H1 (cell line): ENCODE results near the gene MDFI. TPM values are rescaled to one million over a fixed set of nuclear protein-coding genes. Genes with fewer than 3 reads are reported as not detected.

ENCODE experiments used
- CTCF ChIA-PET: fragments of 300-600 bp; sonication (Branson Sonifier 250); formaldehyde crosslinking; loops from one replicate; lab custom pipeline; 2021; ENCODE audit not compliant: partially characterized antibody; lab: Charles Lee
- POLR2A ChIA-PET: fragments of 300-600 bp; sonication (Branson Sonifier 250); formaldehyde crosslinking; loops from one replicate; lab custom pipeline; 2021; ENCODE audit warnings: inconsistent platforms; ENCODE audit not compliant: partially characterized antibody; lab: Charles Lee
- DNase-seq, 2 experiments: peaks; one replicate each; pipeline versions ENCODE4 v3.0.0 to v3.0.0-alpha.2; 2010 to 2022; ENCODE audit warnings: low spot score in 2 of 2, low read depth in 1 of 2, mixed read lengths in 1 of 2
- FAIRE-seq: peaks from 2 replicates; lab custom pipeline; 2011; peaks lifted over from hg19 to GRCh38; lab: Jason Lieb, UNC
- H2AFZ ChIP-seq: 2 replicates; pipeline ENCODE4 v1.8.1; 2012; ENCODE audit warnings: low read length, inconsistent platforms
- H2AK5ac ChIP-seq: 2 replicates; pipeline ENCODE4 v1.6.1; 2013; ENCODE audit warnings: low read depth, low read length
- H2BK120ac ChIP-seq: replicated peaks from 2 replicates; pipeline ENCODE3; 2013; ENCODE audit warnings: low read depth, low read length, inconsistent platforms
- H2BK12ac ChIP-seq: 2 replicates; pipeline ENCODE4 v1.6.1; 2013; ENCODE audit warnings: low read depth, low read length
- H2BK15ac ChIP-seq: 2 replicates; pipeline ENCODE4 v1.6.1; 2013; ENCODE audit warnings: low read length
- H2BK20ac ChIP-seq: 2 replicates; pipeline ENCODE4 v1.6.1; 2013; ENCODE audit warnings: low read length
- H2BK5ac ChIP-seq: 2 replicates; pipeline ENCODE4 v1.6.1; 2013; ENCODE audit warnings: low read depth, low read length
- H3K14ac ChIP-seq: 2 replicates; pipeline ENCODE4 v1.6.1; 2013; ENCODE audit warnings: inconsistent platforms; ENCODE audit not compliant: insufficient read length
- H3K18ac ChIP-seq: 2 replicates; pipeline ENCODE4 v1.6.1; 2013; ENCODE audit warnings: low read length; ENCODE audit errors: extremely low read depth
- H3K23ac ChIP-seq: 2 replicates; pipeline ENCODE4 v1.6.1; 2013; ENCODE audit warnings: inconsistent platforms; ENCODE audit not compliant: insufficient read length
- H3K23me2 ChIP-seq: 2 replicates; pipeline ENCODE4 v1.6.1; 2013; ENCODE audit warnings: low read depth, low read length
- H3K27ac ChIP-seq: 2 replicates; pipeline ENCODE4 v1.6.1; 2011; ENCODE audit warnings: low read depth, low read length, inconsistent platforms
- H3K27me3 ChIP-seq, 4 experiments: replicated peaks in 1 of 4; 1 replicate in 1 of 4; 2 replicates in 3 of 4; pipeline versions ENCODE4 v1.6.1 to v1.8.1; 2011 to 2013; ENCODE audit warnings: low read length in 3 of 4, mild to moderate bottlenecking in 3 of 4, inconsistent platforms in 2 of 4, mixed read lengths in 2 of 4, moderate library complexity in 1 of 4; ENCODE audit not compliant: control insufficient read depth in 3 of 4, insufficient read depth in 3 of 4; ENCODE audit errors: extremely low read depth in 1 of 4
- H3K36me3 ChIP-seq, 4 experiments: 2 replicates each; pipeline versions ENCODE4 v1.6.1 to v1.8.1; 2011 to 2013; ENCODE audit warnings: mild to moderate bottlenecking in 4 of 4, low read length in 3 of 4, moderate library complexity in 2 of 4, control low read depth in 1 of 4, inconsistent platforms in 1 of 4; ENCODE audit not compliant: insufficient read depth in 4 of 4, control insufficient read depth in 2 of 4
- H3K4ac ChIP-seq: replicated peaks from 2 replicates; pipeline ENCODE3; 2013; ENCODE audit warnings: low read length, low read depth, mixed read lengths, inconsistent platforms; ENCODE audit not compliant: insufficient read length
- H3K4me1 ChIP-seq, 4 experiments: replicated peaks in 1 of 4; 1 replicate in 1 of 4; 2 replicates in 3 of 4; pipeline versions ENCODE4 v1.6.1 to v1.8.1; 2011 to 2013; ENCODE audit warnings: low read length in 3 of 4, inconsistent platforms in 2 of 4, mixed read lengths in 1 of 4; ENCODE audit not compliant: insufficient read depth in 4 of 4, control insufficient read depth in 3 of 4
- H3K4me2 ChIP-seq, 2 experiments: 2 replicates each; pipeline versions ENCODE4 v1.6.1 to v1.8.1; 2011 to 2013; ENCODE audit warnings: low read depth in 2 of 2, low read length in 2 of 2, control low read depth in 1 of 2, inconsistent platforms in 1 of 2, mild to moderate bottlenecking in 1 of 2; ENCODE audit not compliant: insufficient read depth in 1 of 2
- H3K4me3 ChIP-seq, 4 experiments: fragments of 200-600, 300-600 bp in 1 of 4; sonication (generic), shearing (Covaris generic), sonication (Bioruptor Twin) in 1 of 4; 2 replicates each; pipeline versions ENCODE4 v1.5.1 to v1.8.1; 2011 to 2016; ENCODE audit warnings: low read length in 4 of 4, low read depth in 3 of 4, control low read depth in 2 of 4, inconsistent platforms in 2 of 4, mild to moderate bottlenecking in 2 of 4, mixed read lengths in 1 of 4, moderate library complexity in 1 of 4; ENCODE audit not compliant: insufficient read depth in 2 of 4; ENCODE audit errors: extremely low read depth in 1 of 4
- H3K56ac ChIP-seq: replicated peaks from 2 replicates; pipeline ENCODE3; 2013; ENCODE audit warnings: low read depth, mild to moderate bottlenecking, mixed read lengths, low read length, inconsistent platforms; ENCODE audit not compliant: insufficient read length
- H3K79me1 ChIP-seq: 2 replicates; pipeline ENCODE4 v1.6.1; 2013; ENCODE audit warnings: low read depth, low read length, control low read depth
- H3K79me2 ChIP-seq, 2 experiments: 2 replicates each; pipeline versions ENCODE4 v1.6.1 to v1.8.1; 2012 to 2013; ENCODE audit warnings: low read length in 2 of 2, mild to moderate bottlenecking in 2 of 2, inconsistent platforms in 1 of 2; ENCODE audit not compliant: insufficient read depth in 2 of 2, control insufficient read depth in 1 of 2
- H3K9ac ChIP-seq, 4 experiments: replicated peaks in 1 of 4; 1 replicate in 1 of 4; 2 replicates in 3 of 4; pipeline versions ENCODE4 v1.6.1 to v1.8.1; 2011 to 2013; ENCODE audit warnings: low read depth in 3 of 4, low read length in 3 of 4, control low read depth in 2 of 4, mild to moderate bottlenecking in 2 of 4, moderate library complexity in 2 of 4, inconsistent platforms in 1 of 4; ENCODE audit errors: extremely low read depth in 1 of 4
- H3K9me3 ChIP-seq, 2 experiments: 2 replicates each; pipeline versions ENCODE4 v1.6.1 to v1.8.1; 2012 to 2013; ENCODE audit warnings: mild to moderate bottlenecking in 2 of 2, moderate library complexity in 2 of 2, control low read depth in 1 of 2, inconsistent platforms in 1 of 2, low read depth in 1 of 2, low read length in 1 of 2, mixed read lengths in 1 of 2; ENCODE audit not compliant: insufficient read depth in 2 of 2
- H4K20me1 ChIP-seq, 2 experiments: replicated peaks in 1 of 2; 2 replicates each; pipeline versions ENCODE3 to v1.8.1; 2011 to 2013; ENCODE audit warnings: inconsistent platforms in 2 of 2, low read length in 2 of 2, mild to moderate bottlenecking in 1 of 2; ENCODE audit not compliant: insufficient read depth in 2 of 2, control insufficient read depth in 1 of 2
- H4K5ac ChIP-seq: 2 replicates; pipeline ENCODE4 v1.6.1; 2013; ENCODE audit warnings: low read length, low read depth, mixed read lengths, inconsistent platforms; ENCODE audit not compliant: insufficient read length
- H4K8ac ChIP-seq: 2 replicates; pipeline ENCODE4 v1.8.0; 2013; ENCODE audit warnings: mild to moderate bottlenecking, moderate library complexity, low read length, inconsistent platforms; ENCODE audit not compliant: insufficient read depth; ENCODE audit errors: extremely low read depth
- H4K91ac ChIP-seq: replicated peaks from 2 replicates; pipeline ENCODE3; 2013; ENCODE audit warnings: low read length, mixed read lengths, inconsistent platforms; ENCODE audit not compliant: insufficient read length
- BCL11A ChIP-seq, 2 experiments: IDR thresholded peaks; one replicate each; pipeline ENCODE4 v1.6.1; 2011; ENCODE audit warnings: low read depth in 2 of 2, low read length in 2 of 2, mild to moderate bottlenecking in 2 of 2
- FOSL1 ChIP-seq: IDR thresholded peaks from 2 replicates; pipeline ENCODE4 v1.6.1; 2011; ENCODE audit warnings: mild to moderate bottlenecking, low read depth, low read length, moderate library complexity; ENCODE audit not compliant: insufficient read depth
- RNF2 ChIP-seq: fragments of 200-900, 300-1000 bp; sonication (generic); IDR thresholded peaks from 2 replicates; pipeline ENCODE4 v1.7.1; 2016; ENCODE audit warnings: borderline replicate concordance, low read depth, mild to moderate bottlenecking, antibody characterized with exemption, low read length; ENCODE audit not compliant: poor library complexity, severe bottlenecking; ENCODE audit errors: missing control alignments
- WGBS, 2 experiments: shearing (Covaris generic) in 1 of 2; methylation state at CpG; one replicate each; pipeline versions ENCODE4 v1.1.6 to v1.1.7; 2013 to 2015; ENCODE audit warnings: low lambda C conversion rate in 2 of 2, mixed read lengths in 2 of 2, inconsistent platforms in 1 of 2, low coverage in 1 of 2, missing lambda C conversion rate in 1 of 2; ENCODE audit not compliant: insufficient replicate concordance in 2 of 2, insufficient coverage in 1 of 2, insufficient read length in 1 of 2; ENCODE audit errors: extremely low coverage in 1 of 2, missing lambda C conversion rate in 1 of 2; 5-methylcytosine and 5-hydroxymethylcytosine counted together
- polyA plus RNA-seq, 7 experiments: library from polyadenylated mRNA; depleted of rRNA in 3 of 7; stranded (reverse) in 5 of 7; unstranded in 2 of 7; fragments of >200 nt in 5 of 7; fragments of 200-250 nt in 2 of 7; gene quantifications; 1 replicate in 5 of 7; 2 replicates in 1 of 7; 4 replicates in 1 of 7; pipeline versions ENCODE4 v1.2.1 to v1.2.3, GENCODE V29; 2011 to 2013; ENCODE audit warnings: missing spikeins in 2 of 7, mixed read lengths in 2 of 7
- total RNA-seq: library from RNA; stranded (reverse); fragmentation: NEBNext Ultra II Directional; extraction: Animal tissue kit (Norgen Biotek cat#: 25700); gene quantifications from 2 replicates; pipeline ENCODE4 v1.2.1, GENCODE V29; 2021

Gene MDFI
- total and polyA plus RNA-seq, 2 of the 8 experiments (the other 6 are each of a cell fraction or from before 2014, with no cell fraction given), result 41.0 to 65.6 TPM

- DNase-seq (no peak), FAIRE-seq (no peak)
- peak overlapping the region; percentile 46; the same call in 1 of the 2 replicates for H2BK15ac ChIP-seq
- no peaks in the 10 kb centered on the region for H4K20me1 ChIP-seq
- no peaks in the 10 kb centered on the region; a peak in 2 of 7 replicates for H3K4me1 ChIP-seq
- H2AK5ac ChIP-seq, result no peak overlapping the region
- H2BK12ac ChIP-seq, result no peak overlapping the region
- no peak overlapping the region for H3K9ac ChIP-seq
- no peaks in the 10 kb centered on the region for H3K36me3 ChIP-seq
- ChIA-PET POLR2A (interaction anchor here (0.5 kb wide), 1 partner anchor 539 kb away, joined by 4 read pairs; no protein-coding TSS in a partner anchor), CTCF (no interaction called here)
- no peak overlapping the region for H3K4me2 ChIP-seq
- H3K23me2 ChIP-seq, result no peaks in the 10 kb centered on the region
- H2AFZ ChIP-seq, result no peak overlapping the region
- no peak overlapping the region for H4K5ac ChIP-seq
- H3K56ac ChIP-seq, result no peak overlapping the region
- no peak overlapping the region for H2BK5ac ChIP-seq
- H2BK120ac ChIP-seq, result no peak overlapping the region
- 94% methylated on average over 2 of the region's 2 CpGs; no CpG with 5 or more reads in 1 of the 2 experiments for WGBS, 2 experiments
- no peaks in the 10 kb centered on the region; a peak in 1 of 7 replicates for H3K27me3 ChIP-seq
- H4K91ac ChIP-seq, result no peak overlapping the region
- H3K23ac ChIP-seq, result no peak overlapping the region
- no peak overlapping the region for H2BK20ac ChIP-seq
- no peak overlapping the region for H4K8ac ChIP-seq
- TF ChIP-seq FOSL1 (no peak), RNF2 (no peak), BCL11A (IDR thresholded peaks at IDR 0.05; ENCODE audit: low read depth in 2 of 2, low read length in 2 of 2) (no peak)
- no peak overlapping the region for H3K14ac ChIP-seq
- no peak overlapping the region for H3K4ac ChIP-seq
- H3K27ac ChIP-seq, result no peak overlapping the region
- no peak overlapping the region for H3K4me3 ChIP-seq
- no peaks in the 10 kb centered on the region for H3K9me3 ChIP-seq
- no peaks in the 10 kb centered on the region for H3K79me1 ChIP-seq
- H3K79me2 ChIP-seq, result no peaks in the 10 kb centered on the region
- H3K18ac ChIP-seq, result no peak overlapping the region
These were observed 9.1 kb upstream of the MDFI start for GRCh38 chr6:41629128-41629527.
